Stimulated activated effector memory CD8-positive, alpha-beta T cell treated with anti-CD3 and anti-CD28 coated beads, Interleukin-12 subunit alpha, Interleukin-12 subunit beta, amount 100 ng/mL, for 72 hours (primary cell): Measurements from ENCODE around the gene SULT1A2.
"Not testable (repeated sequence)": the region's sequence is repeated elsewhere in the genome, so short reads cannot be mapped to it uniquely, and the experiment has no call there.

Source experiments
- ATAC-seq: fragments of 150-1000 bp; cut with Tn5 transposase; 2 replicates; pipeline ENCODE4 v1.10.0; 2021
- DNase-seq, 2 donors: peaks; one replicate each; pipeline ENCODE4 v3.0.0; 2021 to 2022; ENCODE audit warnings: low spot score in 2 of 2
- H3K27ac Mint-ChIP-seq: one replicate; pipeline ENCODE4 v1.8.0; 2022; ENCODE audit warnings: mild to moderate bottlenecking, mixed read lengths
- H3K36me3 Mint-ChIP-seq: one replicate; pipeline ENCODE4 v1.8.0; 2022; ENCODE audit warnings: mild to moderate bottlenecking, mixed read lengths
- H3K4me1 Mint-ChIP-seq: one replicate; pipeline ENCODE4 v1.8.0; 2022; ENCODE audit warnings: mixed read lengths
- H3K4me3 Mint-ChIP-seq: one replicate; pipeline ENCODE4 v1.8.0; 2022; ENCODE audit warnings: mild to moderate bottlenecking, mixed read lengths
- H3K9me3 Mint-ChIP-seq: one replicate; pipeline ENCODE4 v1.8.0; 2022; ENCODE audit warnings: mixed read lengths

SULT1A2 gene

DNA sequence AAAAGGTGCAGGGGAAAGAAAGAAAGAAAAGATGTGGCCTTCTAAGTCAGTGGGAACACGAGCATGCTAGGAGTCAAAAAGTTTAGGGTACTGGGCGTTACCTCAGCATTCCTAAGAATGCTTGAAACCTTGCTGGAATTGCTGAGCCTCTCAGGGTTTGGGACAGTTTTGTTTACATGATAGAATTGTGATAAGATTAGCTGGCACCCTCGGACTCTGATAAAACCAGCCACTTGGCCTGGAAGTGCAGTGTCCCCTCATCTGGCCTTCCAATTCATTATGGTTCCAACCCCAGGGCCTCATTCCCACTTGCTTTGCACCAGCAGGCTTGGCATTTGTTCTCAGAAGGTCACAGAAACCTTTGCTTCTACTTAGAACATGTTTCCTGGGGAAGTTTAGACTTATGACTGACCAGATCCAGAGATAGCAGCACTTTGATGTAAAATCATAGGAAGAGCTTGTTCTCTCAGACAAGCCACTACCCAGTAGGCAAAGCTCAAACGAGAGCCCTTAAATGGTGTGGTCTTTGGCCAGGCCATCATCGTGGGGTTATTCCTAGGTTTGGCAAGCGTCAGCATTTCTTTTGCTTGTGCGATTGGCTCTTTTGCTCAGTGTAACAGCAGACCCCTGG lies 35.2 kb downstream of the SULT1A2 start:
- Mint-ChIP-seq H3K4me1 (peaks cover 36% of the 10 kb centered on the region), H3K36me3 (peaks cover 37% of the 10 kb centered on the region), H3K27ac (peak overlapping the region; percentile 36), H3K4me3 (no peak overlapping the region), H3K9me3 (peaks cover 3% of the 10 kb centered on the region)
- no peak for ATAC-seq
- DNase-seq, result no peak

DNA sequence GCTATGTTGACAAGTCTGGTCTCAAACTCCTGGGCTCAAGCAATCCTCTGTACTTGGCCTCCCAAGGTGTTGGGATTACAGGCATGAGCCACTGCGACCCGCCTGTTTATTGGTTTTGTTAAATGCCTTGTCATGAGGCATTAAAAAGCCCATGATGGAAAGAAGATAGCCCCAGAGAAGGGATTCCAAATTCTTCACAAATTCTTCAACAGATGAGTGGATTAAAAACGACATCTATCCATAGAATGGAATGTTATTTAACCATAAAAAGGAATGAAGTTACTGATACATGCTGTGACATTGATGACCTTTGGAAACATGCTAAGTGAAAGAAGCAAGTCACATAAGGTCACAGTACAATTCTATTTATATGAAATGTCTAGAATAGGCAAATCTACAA lies 38.4 kb downstream of the SULT1A2 start:
- H3K27ac Mint-ChIP-seq, result no peak overlapping the region
- H3K4me3 Mint-ChIP-seq, result no peak overlapping the region
- H3K4me1 Mint-ChIP-seq, result peaks cover 36% of the 10 kb centered on the region
- H3K36me3 Mint-ChIP-seq, result peaks cover 51% of the 10 kb centered on the region
- DNase-seq (no peak), ATAC-seq (no peak)
- no peaks in the 10 kb centered on the region for H3K9me3 Mint-ChIP-seq

DNA sequence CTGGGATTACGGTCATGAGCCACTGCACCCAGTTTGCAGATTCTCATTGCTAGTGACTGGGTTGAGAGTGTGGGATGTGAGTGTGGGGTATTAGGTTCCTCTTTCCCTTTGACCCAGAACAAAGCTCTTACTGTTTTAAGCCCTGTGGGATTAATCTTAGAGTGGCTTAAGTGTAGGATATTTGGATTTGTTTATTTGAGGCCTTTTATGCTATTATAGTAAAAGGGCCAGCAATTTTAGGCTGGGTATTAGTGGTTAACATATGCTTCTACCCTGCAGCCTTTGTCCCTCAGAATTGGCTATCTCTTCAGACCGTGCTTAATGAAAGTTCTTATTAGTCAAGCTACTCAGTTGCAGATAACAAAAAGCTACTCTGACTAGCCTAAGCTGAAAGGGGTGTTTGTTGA lies 39.9 kb downstream of the SULT1A2 start:
- Mint-ChIP-seq H3K9me3 (no peaks in the 10 kb centered on the region), H3K4me3 (no peak overlapping the region), H3K4me1 (peaks cover 29% of the 10 kb centered on the region), H3K36me3 (peaks cover 52% of the 10 kb centered on the region), H3K27ac (peak overlapping the region; percentile 43)
- ATAC-seq (no peak), DNase-seq (no peak)

DNA sequence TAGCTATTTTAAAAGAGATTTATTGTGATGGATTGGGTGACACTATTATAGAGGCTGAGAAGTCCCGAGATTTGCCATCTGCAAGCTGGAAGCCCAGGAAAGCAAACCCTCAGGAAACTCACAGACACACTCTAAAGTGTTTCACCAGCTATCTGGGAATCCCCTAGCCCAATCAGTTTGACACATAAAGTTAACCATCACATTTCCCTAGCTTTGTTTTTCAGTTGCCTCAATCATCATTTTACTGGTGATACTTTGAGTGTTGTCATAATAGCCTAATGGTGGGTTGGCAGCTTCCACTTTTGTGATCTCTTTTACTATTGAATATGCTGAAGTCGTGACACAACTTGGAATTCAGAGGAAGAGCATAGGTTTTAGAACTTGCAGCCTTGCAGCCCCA lies 41.3 kb downstream of the SULT1A2 start:
- peak overlapping the region; percentile 73 for H3K4me3 Mint-ChIP-seq
- peaks cover 52% of the 10 kb centered on the region for H3K36me3 Mint-ChIP-seq
- H3K27ac Mint-ChIP-seq, result no peak overlapping the region
- H3K4me1 Mint-ChIP-seq, result peaks cover 29% of the 10 kb centered on the region
- H3K9me3 Mint-ChIP-seq, result no peaks in the 10 kb centered on the region
- ATAC-seq, result peak; percentile 69
- no peak for DNase-seq

DNA sequence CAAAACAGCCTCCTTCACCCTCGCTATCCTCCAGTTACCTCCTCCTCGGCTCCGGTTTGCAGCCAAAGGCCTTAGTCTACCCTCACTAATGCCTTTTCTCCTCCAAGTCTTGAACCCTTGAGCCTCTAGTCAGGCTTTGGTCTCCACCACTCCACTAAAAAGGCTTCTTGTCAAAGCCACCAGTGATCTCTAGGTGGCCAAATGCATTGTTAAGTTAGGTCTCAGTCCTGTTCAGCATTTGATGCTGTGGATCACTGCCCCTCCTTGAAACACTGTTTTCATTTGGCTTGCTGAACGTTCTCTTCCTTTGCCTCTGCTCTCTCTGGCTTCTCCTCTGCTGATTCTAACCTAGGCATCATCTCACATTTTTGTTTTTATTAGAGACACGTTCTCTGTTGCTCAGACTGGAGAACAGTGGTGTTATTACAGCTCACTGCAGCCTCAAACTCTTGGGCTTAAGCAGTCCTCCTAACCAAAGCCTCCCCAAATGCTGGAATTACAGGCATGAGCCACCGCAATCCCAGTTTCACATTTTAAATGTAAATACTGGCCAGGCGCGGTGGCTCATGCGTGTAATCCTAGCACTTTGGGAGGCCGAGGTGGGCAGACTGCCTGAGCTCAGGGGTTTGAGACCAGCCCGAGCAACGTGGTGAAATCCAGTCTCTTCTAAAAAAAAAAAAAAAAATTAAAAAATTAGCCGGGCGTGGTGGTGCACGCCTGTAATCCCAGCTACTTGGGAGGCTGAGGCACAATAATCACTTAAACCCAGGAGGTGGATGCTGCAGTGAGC lies 42.0 kb downstream of the SULT1A2 start:
- H3K36me3 Mint-ChIP-seq, result peaks cover 46% of the 10 kb centered on the region
- H3K9me3 Mint-ChIP-seq, result no peaks in the 10 kb centered on the region
- DNase-seq, result no peak
- peaks cover 29% of the 10 kb centered on the region for H3K4me1 Mint-ChIP-seq
- peak overlapping the region; percentile 73 for H3K4me3 Mint-ChIP-seq
- H3K27ac Mint-ChIP-seq, result peak overlapping the region; percentile 60
- no peak for ATAC-seq

DNA sequence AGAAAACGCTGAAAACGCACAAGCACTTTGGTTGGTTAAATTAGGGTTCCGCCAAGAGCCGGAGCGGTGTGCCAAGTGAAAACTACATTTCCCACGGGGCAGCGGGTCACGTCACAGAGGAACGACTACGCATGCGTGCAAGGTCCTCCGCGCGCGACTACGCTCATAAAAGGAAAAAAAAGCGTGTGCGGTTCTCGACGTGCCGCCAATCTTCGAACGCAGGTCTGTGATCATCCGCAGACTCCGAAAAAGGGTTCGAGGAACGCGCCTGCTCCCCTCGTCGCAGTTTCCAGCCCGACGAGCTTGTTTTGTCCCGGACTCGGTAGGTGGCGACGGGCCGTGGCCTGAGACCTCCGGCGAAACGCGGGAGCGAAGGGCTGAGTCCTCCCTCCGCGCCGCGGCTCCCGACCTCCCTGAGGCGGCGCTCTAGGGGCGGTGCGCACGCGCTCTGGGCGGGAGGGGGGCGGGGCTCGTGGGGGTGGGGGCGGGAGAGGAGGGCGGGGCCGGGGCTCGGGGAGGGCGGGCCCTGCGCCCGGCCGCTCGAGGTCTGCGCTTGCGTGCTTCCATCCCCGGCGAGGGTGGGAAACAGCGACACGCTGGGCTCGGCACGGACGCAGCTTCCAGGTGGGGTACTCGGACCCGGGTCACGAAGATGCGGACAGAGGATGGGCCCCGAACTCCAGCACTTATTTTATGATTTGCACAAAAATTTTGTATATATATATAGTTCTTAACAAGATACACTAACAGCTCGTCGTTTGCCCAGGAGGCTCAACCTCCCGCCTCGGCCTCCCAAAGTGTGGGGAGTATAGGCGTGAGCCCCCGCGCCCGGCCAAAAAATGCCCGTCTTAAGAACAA lies 42.8 kb downstream of the SULT1A2 start, which contains the start of gene SGF29:
TSS of gene SGF29 (plus strand) at position 145 of the 858 bp plus-strand sequence. CDS start 27,150 bp downstream, outside the sequence.
- Mint-ChIP-seq H3K27ac (peak within 1 kb of the TSS; percentile 60), H3K4me1 (peaks cover 28% of the 10 kb centered on the region), H3K4me3 (peak within 1 kb of the TSS; percentile 73), H3K9me3 (no peaks in the 10 kb centered on the region), H3K36me3 (peaks cover 38% of the 10 kb centered on the region)
- peak; percentile 89 to 96 for DNase-seq
- ATAC-seq, result peak; percentile 90

DNA sequence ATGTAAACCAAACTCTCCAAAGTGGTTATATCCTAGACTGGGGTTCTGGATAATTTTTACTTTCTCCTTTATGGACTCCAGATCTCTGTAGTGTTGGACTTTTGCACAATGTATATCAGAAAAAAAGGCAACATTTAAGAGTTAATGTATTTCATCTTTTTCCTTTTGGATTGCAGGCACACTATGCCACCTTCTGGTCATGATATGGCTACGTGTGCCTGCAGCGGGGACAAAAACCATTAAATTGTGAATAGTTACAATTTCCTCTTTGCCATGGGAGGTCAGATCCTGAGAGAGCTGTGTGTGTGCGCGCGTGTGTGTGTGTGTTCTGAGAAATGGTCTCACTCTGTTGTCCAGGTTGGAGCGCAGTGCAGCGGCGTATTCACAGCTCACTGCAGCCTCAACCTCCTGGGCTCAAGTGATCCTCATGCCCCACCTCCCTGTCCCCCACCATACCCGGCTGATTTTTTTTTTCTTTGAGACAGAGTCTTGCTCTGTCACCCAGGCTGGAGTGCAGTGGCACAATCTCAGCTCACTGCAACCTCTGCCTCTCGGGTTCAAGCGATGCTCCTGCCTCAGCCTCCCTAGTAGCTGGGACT lies 47.5 kb downstream of the SULT1A2 start:
- no peak overlapping the region for H3K27ac Mint-ChIP-seq

DNA sequence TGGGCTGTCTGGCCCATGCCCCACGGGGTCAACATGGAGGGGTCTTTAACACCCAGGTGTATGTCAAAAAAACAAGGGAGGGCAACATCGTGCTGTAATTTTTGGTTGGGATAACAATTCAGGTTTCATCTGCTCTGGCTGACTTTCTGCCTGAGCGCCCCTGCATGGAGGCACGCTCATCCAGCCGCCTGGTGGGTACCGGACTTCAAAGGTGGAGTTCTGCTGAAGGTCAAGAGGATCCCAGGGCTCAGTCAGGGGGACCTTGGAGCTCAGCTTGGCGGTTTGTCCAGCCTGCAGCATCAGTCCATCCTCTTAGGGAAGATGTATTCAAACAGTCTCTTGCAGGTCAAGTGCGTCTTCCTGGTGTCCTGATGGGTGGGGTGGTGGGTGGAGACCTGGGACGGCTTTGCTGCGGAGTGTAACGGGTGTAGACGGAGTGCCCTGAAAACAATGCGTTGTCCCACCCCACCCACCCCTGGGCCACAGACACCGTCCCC lies 48.5 kb downstream of the SULT1A2 start:
- no peaks in the 10 kb centered on the region for H3K36me3 Mint-ChIP-seq
- H3K4me1 Mint-ChIP-seq, result no peaks in the 10 kb centered on the region
- H3K4me3 Mint-ChIP-seq, result no peak overlapping the region
- no peak for DNase-seq
- no peak overlapping the region for H3K27ac Mint-ChIP-seq
- no peaks in the 10 kb centered on the region for H3K9me3 Mint-ChIP-seq
- no peak for ATAC-seq

More for the DNA sequence above, 47.5 kb downstream of the SULT1A2 start:
- Mint-ChIP-seq H3K9me3 (no peaks in the 10 kb centered on the region), H3K36me3 (peaks cover 9% of the 10 kb centered on the region), H3K4me3 (no peak overlapping the region), H3K4me1 (peaks cover 2% of the 10 kb centered on the region)
- ATAC-seq, result no peak
- DNase-seq, result no peak

DNA sequence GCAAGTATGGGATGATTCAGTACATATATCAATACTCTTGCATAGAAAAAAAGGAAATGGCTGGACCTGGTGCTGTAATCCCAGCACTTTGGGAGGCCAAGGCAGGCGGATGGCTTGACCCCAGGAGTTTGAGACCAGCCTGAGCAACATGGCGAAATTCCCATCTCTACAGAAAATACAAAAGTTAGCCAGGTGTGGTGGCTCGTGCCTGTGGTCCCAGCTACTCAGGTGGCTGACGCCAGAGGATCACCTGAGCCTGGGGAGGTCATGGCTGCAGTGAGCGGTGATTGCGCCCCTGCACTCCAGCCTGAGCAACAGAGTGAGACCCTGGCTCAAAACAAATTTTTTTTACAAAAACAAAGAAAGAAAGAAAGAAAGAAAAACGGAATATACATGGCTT lies 50.2 kb downstream of the SULT1A2 start:
- no peak for DNase-seq

DNA sequence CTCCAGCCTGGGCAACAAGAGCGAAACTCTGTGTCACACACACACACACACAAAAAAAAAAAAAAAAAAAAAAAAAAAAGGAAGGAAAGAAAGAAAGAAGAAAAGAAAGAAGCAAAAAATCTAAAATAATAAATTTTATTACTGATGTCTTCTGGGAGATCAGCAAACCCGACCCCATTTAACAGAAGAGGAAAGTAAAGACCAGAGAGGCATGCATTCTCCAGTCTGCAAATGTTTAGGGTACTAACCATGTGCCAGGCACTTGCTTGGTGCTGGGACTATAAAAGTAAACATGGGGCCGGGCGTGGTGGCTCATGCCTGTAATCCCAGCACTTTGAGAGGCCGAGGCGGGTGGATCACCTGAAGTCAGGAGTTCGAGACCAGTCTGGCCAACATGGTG lies 50.9 kb downstream of the SULT1A2 start:
- not testable (repeated sequence) for DNase-seq, H3K9me3 Mint-ChIP-seq

More for the DNA sequence above, 50.2 kb downstream of the SULT1A2 start:
- H3K9me3 Mint-ChIP-seq, result no peaks in the 10 kb centered on the region
- no peak overlapping the region for H3K27ac Mint-ChIP-seq
- H3K4me1 Mint-ChIP-seq, result no peaks in the 10 kb centered on the region
- H3K4me3 Mint-ChIP-seq, result no peak overlapping the region
- H3K36me3 Mint-ChIP-seq, result no peaks in the 10 kb centered on the region
- ATAC-seq, result no peak

DNA sequence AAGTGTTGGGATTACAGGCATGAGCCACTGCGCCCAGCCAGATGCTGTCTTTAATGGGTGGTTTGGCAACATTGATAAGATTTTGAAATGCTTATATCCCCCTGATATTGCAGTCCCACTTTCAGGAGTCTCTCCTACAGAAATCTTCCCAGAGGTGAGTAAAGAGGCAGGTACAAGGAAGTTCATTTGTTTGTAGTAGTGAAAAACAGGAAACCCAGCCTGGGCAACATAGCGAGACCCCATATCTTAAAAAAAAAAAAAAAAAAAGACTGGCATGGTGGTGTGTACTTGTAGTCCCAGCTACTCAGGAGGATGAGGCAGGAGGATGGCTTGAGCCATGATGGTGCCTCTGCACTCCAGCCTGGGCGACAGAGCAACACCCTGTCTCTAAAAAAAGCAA lies 51.9 kb downstream of the SULT1A2 start:
- no peaks in the 10 kb centered on the region for H3K4me1 Mint-ChIP-seq
- H3K9me3 Mint-ChIP-seq, result no peaks in the 10 kb centered on the region
- no peak overlapping the region for H3K4me3 Mint-ChIP-seq
- no peak overlapping the region for H3K27ac Mint-ChIP-seq
- DNase-seq (no peak), ATAC-seq (no peak)
- H3K36me3 Mint-ChIP-seq, result no peaks in the 10 kb centered on the region

More for the DNA sequence above, 50.9 kb downstream of the SULT1A2 start:
- not testable (repeated sequence) for ATAC-seq, H3K36me3 Mint-ChIP-seq, H3K27ac Mint-ChIP-seq, H3K4me1 Mint-ChIP-seq, H3K4me3 Mint-ChIP-seq

DNA sequence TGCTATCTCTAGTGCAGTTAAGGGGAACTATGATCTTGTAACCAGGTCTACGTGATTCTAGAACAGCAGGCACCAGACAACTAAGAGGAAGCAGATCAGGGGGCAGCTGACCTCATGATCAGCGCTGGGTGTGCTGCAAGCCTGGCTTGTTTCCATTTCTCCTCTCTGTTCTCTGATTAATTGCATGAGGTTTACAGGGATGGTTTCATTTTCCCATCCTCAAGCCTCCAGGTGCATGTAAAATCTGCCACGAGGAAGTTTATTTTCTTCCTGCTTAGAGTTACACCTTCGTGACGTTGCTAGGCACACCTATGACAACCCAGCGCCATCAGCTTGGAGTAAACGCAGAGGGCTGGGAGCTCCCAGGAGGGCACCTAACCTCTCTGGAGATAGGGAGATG lies 53.8 kb downstream of the SULT1A2 start:
- ATAC-seq, result no peak
- Mint-ChIP-seq H3K27ac (no peak overlapping the region), H3K4me1 (peaks cover under 1% of the 10 kb centered on the region), H3K36me3 (no peaks in the 10 kb centered on the region), H3K4me3 (no peak overlapping the region), H3K9me3 (no peaks in the 10 kb centered on the region)
- DNase-seq, result no peak

DNA sequence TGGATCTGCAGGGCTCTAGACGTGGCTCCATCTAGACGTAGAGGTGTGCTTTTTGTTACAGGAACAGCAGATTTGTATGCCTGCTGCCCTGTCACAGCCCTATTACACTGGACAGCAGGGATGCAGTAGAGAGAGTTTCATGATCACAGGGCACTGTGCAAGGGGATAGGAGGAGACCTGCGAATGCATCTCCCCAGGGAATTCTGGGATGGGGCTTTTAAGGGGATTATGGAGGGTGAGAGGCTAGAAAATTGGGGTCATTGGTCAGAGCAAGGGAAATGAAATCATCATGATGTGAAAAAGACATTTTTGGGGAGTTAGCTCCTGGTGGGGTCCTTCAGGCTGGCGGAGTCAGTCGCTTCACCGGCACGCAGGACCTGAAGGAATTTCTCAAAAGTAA lies 54.2 kb downstream of the SULT1A2 start:
- ATAC-seq, result no peak
- Mint-ChIP-seq H3K27ac (no peak overlapping the region), H3K9me3 (no peaks in the 10 kb centered on the region), H3K4me1 (peaks cover 4% of the 10 kb centered on the region), H3K4me3 (no peak overlapping the region), H3K36me3 (no peaks in the 10 kb centered on the region)
- no peak for DNase-seq
